Mucosa of gallbladder (tissue), 1 donor: Measurements from ENCODE around the gene HAPLN3. TPM values are rescaled to one million over a fixed set of nuclear protein-coding genes. Genes with fewer than 3 reads are reported as not detected.
A peak's percentile ranks its signal among the peaks of the same experiment; 100 is the strongest.

Experiments
- DNase-seq: peaks from one replicate; pipeline ENCODE4 v3.0.0-alpha.2; 2020; ENCODE audit warnings: low spot score
- total RNA-seq: library from RNA; stranded (reverse); gene quantifications from one replicate; pipeline ENCODE4 v1.2.1, GENCODE V29; 2021
- donor health status: DM: no; HTN: no; CAD: no.

Gene HAPLN3
- total RNA-seq, 1 donor from 2014 or later, result 3.9 TPM

- DNase-seq, result no peak
These were observed 30.4 kb downstream of the HAPLN3 start for GRCh38 chr15:88864861-88865497.

GRCh38 chr15:88863412-88863811 is 31.9 kb downstream of the HAPLN3 start:
- DNase-seq, result no peak

DNA sequence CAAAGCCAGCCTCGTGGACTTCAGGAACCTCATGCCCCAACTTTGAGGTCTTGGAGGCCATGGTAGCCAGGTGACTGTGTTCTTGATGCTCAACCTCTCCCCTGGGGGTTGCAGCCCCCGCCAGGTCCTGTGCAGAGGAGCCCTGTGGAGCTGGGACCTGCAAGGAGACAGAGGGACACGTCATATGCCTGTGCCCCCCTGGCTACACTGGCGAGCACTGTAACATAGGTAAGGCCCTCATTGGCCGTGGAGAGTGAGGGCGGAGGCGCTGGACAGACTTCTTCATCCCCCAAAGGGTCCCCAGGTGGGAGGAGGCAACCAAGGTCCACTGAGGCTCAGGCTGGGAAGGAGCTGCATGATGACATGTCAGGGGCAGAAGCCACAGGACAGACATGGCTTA is 35.1 kb downstream of the HAPLN3 start:
- DNase-seq, result no peak

GRCh38 chr15:88859550-88859949 is 35.8 kb downstream of the HAPLN3 start:
- no peak for DNase-seq

- no peak for DNase-seq
These were observed 36.4 kb downstream of the HAPLN3 start for GRCh38 chr15:88858934-88859333.

DNA sequence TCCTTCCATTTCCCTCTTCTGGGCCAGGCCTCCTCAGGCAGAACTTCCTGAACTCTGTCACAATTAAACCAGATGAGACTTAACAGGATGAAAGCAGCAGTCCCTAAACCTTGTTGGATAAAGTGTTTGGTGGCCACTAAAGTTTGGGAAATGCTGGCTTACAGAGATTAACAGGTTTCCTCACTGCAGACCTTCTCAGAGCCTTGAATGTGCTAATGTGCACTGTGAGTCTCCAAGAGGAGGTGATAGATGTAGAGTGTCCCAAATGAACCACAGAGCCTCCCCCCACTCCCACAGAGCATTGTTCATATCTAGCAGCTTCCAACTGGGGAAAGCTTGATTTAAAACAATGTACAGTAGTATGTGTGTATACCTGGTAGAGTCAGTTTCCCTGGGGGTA is 42.9 kb downstream of the HAPLN3 start:
- DNase-seq, result no peak

DNA sequence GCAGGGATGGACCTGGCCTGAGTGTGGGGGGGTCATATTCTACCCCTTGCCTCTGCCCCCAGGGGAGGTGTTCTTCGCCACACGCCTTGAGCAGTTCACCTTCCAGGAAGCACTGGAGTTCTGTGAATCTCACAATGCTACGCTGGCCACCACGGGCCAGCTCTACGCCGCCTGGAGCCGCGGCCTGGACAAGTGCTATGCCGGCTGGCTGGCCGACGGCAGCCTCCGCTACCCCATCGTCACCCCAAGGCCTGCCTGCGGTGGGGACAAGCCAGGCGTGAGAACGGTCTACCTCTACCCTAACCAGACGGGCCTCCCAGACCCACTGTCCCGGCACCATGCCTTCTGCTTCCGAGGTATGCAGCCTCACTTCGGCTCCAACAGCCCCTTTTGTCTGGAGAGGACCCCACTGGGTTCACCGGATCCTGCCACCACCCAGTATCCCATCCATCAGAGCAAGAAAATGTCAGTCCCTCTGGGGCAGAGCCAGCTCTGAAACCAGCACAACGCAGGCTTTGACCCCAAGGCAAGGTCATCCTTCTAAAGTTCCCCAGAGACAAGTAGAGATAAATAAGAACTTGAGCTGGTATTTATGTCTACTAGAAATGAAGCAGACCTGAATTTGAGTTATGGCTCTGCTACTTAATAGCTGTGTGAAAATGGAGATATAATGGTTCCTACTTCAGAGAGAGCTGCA is 45.8 kb downstream of the HAPLN3 start:
- DNase-seq, result no peak

- no peak for DNase-seq
These were observed 47.1 kb downstream of the HAPLN3 start for GRCh38 chr15:88848203-88848602.

DNA sequence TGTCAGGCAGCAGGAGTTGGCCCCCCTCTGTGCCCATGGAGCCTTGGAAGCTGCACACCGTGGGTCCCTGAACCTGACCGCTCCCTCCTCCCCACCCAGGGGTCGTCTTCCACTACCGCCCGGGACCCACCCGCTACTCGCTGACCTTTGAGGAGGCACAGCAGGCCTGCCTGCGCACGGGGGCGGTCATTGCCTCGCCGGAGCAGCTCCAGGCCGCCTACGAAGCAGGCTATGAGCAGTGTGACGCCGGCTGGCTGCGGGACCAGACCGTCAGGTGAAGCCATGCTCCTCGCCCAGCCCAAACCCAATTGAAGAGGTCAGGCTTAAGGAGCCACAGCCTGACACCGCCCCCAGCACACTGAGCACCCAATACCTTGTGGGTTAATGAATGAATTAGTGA is 48.2 kb downstream of the HAPLN3 start:
- DNase-seq, result no peak

DNA sequence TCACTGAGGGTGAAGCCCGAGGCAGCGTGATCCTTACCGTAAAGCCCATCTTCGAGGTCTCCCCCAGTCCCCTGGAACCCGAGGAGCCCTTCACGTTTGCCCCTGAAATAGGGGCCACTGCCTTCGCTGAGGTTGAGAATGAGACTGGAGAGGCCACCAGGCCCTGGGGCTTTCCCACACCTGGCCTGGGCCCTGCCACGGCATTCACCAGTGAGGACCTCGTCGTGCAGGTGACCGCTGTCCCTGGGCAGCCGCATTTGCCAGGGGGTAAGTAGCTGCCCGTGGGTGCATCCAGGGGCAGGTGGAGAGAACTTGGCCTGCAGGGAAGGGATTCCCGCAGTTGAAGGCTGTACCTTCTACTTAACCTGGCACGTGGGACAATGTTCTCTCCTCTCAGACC is 49.7 kb downstream of the HAPLN3 start:
- DNase-seq, result no peak

DNA sequence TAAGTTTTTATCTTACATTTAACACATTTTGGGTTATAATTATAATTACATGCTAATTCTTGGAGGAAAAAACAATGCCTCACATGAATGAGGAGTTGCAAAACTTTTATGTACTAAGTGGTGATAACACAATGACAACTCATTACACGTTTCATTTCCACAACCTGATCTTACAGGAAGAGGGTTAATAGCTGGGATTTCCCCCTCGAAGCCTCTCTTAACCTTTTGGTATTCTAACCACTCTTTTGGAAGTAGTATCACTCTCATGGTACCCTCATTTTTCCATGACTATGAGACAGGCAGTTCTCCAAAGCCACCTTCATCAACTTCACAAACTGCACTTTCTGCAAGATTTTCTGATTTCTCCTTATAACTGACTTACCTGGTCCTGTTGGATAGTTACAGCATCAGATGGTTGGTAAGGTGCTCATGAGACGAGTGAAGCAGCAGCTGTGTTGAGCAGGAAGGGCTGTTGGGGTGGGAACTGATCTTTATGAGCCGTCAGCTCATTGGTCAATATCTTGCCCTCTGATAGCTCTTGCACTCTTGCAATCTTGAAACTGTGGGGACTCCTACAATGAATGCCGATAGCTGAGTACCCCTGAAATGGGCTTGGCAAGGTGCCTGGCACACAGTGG is 50.5 kb downstream of the HAPLN3 start:
- DNase-seq, result no peak

DNA sequence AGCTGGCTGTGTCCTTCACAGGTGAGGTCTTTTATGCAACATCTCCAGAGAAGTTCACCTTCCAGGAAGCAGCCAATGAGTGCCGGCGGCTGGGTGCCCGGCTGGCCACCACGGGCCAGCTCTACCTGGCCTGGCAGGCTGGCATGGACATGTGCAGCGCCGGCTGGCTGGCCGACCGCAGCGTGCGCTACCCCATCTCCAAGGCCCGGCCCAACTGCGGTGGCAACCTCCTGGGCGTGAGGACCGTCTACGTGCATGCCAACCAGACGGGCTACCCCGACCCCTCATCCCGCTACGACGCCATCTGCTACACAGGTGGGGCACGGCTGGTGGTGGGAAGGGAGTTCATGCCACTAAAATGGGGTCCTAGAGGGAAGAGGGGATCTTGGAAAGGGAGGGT is 52.0 kb downstream of the HAPLN3 start:
- DNase-seq, result no peak

DNA sequence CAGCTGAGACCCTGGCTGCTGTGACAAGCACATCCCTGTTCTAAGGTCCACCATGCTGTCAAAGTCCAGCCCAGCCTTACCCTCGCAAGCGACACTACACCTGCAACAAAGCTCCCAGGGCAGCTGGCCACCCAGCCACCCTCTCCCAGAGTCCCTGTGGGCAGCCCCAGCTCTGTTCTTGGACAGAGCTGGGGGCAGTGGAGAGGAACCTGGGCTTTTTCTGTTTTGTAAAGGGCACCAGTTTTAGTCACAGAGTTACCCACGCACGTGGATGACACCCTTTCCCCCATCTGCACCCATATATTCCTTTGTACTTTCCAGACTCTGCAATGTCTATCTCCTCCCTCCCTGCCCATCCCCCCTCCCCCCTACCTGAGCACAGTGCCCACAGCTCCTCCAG is 53.2 kb downstream of the HAPLN3 start:
- no peak for DNase-seq

- no peak for DNase-seq
These were observed 54.1 kb downstream of the HAPLN3 start for GRCh38 chr15:88841236-88841635.

DNA sequence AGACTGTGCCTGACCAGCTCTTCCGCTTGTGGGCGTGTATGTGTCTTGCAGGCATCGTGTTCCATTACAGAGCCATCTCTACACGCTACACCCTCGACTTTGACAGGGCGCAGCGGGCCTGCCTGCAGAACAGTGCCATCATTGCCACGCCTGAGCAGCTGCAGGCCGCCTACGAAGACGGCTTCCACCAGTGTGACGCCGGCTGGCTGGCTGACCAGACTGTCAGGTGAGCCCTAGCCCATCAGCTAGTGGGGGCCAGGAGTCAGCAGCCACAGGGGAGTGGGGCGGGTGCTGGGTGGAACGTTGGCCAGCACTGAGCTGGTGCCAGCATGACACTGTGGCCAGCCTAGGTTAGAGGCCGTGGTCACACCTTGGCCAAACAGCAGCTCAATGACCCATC is 55.4 kb downstream of the HAPLN3 start:
- DNase-seq, result no peak

DNA sequence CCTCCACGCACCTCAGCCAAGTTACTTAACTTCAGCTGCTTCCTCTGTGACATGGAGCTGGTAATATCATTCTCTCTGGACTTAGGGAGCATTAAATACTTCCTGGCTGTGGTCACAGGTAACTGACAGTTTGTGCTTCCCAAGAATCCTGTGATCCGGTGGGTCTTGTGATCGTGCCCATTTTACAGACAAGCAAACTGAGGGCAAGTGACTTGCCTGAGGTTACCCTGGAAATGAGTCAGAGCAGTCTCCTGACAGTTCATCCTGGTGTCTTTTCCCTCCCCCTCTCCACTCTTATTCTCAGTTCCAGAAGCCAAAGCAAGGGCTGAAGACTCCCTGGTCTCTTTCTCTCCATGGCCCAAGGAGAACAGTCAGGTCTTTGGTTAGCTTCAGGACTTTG is 56.2 kb downstream of the HAPLN3 start:
- DNase-seq, result no peak

- DNase-seq, result no peak
These were observed 56.7 kb downstream of the HAPLN3 start for GRCh38 chr15:88838667-88839066.

DNA sequence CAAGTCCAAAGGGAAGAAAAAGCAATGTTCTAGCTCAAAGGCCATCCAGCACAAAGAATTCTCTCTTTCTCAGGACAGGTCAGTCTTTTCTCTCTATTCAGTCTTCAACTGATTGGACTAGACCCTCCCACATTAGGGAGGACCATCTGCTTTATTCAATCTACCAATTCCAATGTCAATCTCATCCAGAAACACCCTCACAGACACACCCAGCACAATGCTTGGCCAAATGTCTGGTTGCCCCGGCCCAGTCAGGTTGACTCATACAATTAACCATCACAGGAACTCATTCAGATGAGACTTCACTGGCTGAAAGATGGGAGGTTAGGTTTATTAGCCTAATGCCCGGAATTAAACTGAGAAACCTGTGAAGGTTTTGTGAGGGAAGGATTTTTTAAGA is 59.7 kb downstream of the HAPLN3 start:
- no peak for DNase-seq

DNA sequence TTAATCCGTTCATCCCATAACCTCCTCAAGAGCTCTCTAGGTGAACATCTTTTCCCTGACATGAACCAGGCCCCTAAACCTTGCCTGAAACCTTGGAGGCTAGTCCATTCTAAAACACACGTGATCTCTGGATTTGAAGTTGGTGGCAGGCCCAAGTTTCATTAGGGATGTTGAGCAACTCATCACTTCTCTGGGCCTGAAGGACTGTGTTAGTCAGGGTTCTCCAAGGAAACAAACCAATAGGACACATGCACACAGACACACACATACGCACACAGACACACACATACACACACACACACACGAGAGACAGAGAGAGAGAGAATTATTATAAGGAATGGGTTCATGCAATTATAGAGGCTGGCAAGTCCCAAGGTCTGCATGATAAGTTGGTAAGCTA is 60.2 kb downstream of the HAPLN3 start:
- no peak for DNase-seq

- peak; percentile 16 for DNase-seq
These were observed 61.0 kb downstream of the HAPLN3 start for GRCh38 chr15:88834211-88834812.

DNA sequence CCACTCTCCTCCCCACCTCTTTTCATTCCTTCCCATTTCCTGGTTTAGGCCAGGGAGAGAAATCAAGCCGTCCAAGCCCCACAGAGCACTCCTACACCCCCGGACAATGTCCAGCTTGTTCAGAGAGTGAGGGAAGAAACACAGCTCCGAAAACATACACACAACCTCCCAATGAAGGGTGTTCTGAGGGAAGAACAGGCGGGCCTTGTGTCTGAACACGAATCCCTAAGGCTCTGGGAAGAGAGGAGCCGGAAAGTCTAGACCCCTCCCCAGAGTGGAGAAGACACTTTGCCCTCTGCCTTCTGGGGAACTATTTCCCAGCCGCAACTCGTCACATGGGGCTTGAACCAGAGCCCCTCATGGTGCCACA is 61.6 kb downstream of the HAPLN3 start:
- no peak for DNase-seq

DNA sequence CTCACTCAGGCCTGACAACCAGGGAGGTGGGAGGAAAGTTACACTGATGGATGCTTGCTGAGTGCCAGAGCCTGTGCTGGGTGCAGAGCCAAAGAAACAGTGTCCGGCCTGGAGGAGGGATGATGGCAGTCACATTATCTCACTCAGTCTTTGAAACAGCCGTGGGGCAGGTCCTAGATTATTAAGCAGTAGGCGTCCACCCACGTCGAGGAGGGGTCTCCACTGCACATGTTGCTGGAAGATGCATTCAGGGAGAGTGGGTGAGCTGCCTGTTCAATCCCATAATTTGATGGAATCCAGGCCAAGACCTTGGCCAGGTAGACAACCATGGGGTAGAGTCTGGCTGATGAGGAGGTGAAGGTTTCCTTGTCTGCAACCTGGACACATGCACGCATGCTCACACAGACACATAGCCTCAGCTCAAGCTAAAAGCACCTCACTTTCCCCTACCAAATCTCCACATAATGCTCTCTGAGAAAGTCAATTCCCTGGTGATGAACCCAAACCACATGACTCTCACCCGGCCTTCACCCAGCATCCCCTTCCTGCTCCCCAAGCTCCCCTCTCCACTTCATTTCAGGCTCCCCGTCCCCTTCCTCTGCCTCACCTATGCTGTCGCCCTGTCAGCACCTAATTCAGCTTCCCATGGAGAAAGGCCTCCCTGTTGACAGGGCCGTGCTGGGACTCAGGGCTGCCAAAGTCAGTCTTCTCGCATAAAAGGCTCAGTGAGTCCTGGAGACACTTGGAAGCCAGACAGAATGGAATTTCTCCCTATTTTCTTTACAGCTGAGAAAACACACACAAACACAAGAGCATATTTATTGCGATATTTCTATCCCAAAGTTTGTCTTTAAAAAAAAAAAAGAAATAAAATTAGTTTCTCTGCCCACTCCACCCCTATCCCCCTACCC is 62.3 kb downstream of the HAPLN3 start:
- DNase-seq, result no peak
